KMS-11 (cell line): ENCODE measurements around the gene MS4A5.

Experiments
- H2AFZ ChIP-seq: fragments of 200-600 bp; sonication (generic); 2 replicates; pipeline ENCODE4 v1.6.1; 2016; ENCODE audit warnings: antibody characterized with exemption, mixed run types, low read depth
- H3K27ac ChIP-seq: fragments of 200-600 bp; sonication (generic); 2 replicates; pipeline ENCODE4 v1.6.1; 2016; ENCODE audit warnings: mild to moderate bottlenecking, mixed run types
- H3K27me3 ChIP-seq: fragments of 200-600 bp; sonication (generic); 2 replicates; pipeline ENCODE4 v1.6.1; 2017; ENCODE audit warnings: mild to moderate bottlenecking, low read depth, mixed run types, moderate library complexity; ENCODE audit not compliant: insufficient read depth
- H3K36me3 ChIP-seq: fragments of 200-600 bp; sonication (generic); 2 replicates; pipeline ENCODE4 v1.6.1; 2017; ENCODE audit warnings: mild to moderate bottlenecking, mixed run types; ENCODE audit not compliant: insufficient read depth
- H3K4me1 ChIP-seq: fragments of 200-600 bp; sonication (generic); 2 replicates; pipeline ENCODE4 v1.6.1; 2016; ENCODE audit warnings: mild to moderate bottlenecking, low read depth, mixed run types; ENCODE audit not compliant: poor library complexity, severe bottlenecking
- H3K4me2 ChIP-seq: fragments of 200-600 bp; sonication (generic); 2 replicates; pipeline ENCODE4 v1.7.0; 2016; ENCODE audit warnings: mild to moderate bottlenecking, mixed run types
- H3K4me3 ChIP-seq: fragments of 200-600 bp; sonication (generic); IDR thresholded peaks from 2 replicates; pipeline ENCODE4 v1.6.1; 2017; ENCODE audit warnings: low read depth, low read length, mixed read lengths; ENCODE audit not compliant: insufficient read depth
- H3K79me2 ChIP-seq: fragments of 200-600 bp; sonication (generic); 2 replicates; pipeline ENCODE4 v1.6.1; 2016; ENCODE audit warnings: low read depth, mixed run types; ENCODE audit not compliant: insufficient read depth
- H3K9ac ChIP-seq: fragments of 200-600 bp; sonication (generic); 2 replicates; pipeline ENCODE4 v1.6.1; 2016; ENCODE audit warnings: mild to moderate bottlenecking, mixed run types
- H4K20me1 ChIP-seq: fragments of 200-600 bp; sonication (generic); 2 replicates; pipeline ENCODE4 v1.6.1; 2016; ENCODE audit warnings: mild to moderate bottlenecking, mixed run types; ENCODE audit not compliant: insufficient read depth
- TF ChIP-seq, protein P1 (sequence below): fragments of 200-600 bp; sonication (generic); conservative IDR thresholded peaks from 2 replicates; pipeline ENCODE4 v1.6.1; 2017; ENCODE audit warnings: low read depth, mild to moderate bottlenecking, antibody characterized with exemption, low read length, moderate library complexity, mixed read lengths

Gene MS4A5

DNA sequence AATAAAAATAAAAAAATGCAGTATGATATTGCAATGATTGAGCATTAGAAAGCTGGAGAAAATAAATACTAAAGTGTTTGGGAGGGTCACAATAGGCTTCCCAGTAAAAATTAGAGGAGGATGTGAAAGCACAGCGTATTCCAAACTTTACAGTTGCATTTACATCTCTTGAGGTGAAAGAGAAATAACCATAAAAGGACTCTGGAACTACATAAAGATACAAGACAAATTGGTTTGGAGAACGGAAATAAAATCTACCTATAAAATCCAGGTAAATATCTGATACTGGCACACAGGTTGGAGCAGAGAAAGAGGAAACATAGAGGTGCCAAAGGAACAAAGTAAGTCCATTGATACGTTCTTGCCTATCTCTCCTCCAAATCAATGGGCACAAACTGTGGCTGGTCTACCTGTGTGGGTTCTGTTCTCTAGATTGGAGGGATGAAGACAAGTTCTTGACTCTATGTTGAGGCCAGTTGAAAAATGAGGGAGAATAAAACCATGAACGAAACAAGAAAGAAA lies 63.2 kb downstream of the MS4A5 start, which contains the start of gene MS4A12:
MS4A12 (plus strand) TSS at position 291 of the 522 bp plus-strand sequence. CDS start 4,541 bp downstream, outside the sequence.
- Histone ChIP-seq H2AFZ (no peak within 1 kb of the TSS), H3K4me2 (no peak within 1 kb of the TSS), H3K27ac (no peak within 1 kb of the TSS), H3K27me3 (no peaks in the 10 kb centered on the region), H3K79me2 (no peaks in the 10 kb centered on the region), H3K36me3 (no peaks in the 10 kb centered on the region), H4K20me1 (no peaks in the 10 kb centered on the region), H3K4me1 (no peaks in the 10 kb centered on the region), H3K9ac (no peak within 1 kb of the TSS), H3K4me3 (no peak within 1 kb of the TSS)
- TF ChIP-seq, protein P1, sequence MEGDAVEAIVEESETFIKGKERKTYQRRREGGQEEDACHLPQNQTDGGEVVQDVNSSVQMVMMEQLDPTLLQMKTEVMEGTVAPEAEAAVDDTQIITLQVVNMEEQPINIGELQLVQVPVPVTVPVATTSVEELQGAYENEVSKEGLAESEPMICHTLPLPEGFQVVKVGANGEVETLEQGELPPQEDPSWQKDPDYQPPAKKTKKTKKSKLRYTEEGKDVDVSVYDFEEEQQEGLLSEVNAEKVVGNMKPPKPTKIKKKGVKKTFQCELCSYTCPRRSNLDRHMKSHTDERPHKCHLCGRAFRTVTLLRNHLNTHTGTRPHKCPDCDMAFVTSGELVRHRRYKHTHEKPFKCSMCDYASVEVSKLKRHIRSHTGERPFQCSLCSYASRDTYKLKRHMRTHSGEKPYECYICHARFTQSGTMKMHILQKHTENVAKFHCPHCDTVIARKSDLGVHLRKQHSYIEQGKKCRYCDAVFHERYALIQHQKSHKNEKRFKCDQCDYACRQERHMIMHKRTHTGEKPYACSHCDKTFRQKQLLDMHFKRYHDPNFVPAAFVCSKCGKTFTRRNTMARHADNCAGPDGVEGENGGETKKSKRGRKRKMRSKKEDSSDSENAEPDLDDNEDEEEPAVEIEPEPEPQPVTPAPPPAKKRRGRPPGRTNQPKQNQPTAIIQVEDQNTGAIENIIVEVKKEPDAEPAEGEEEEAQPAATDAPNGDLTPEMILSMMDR, result no peak

DNA sequence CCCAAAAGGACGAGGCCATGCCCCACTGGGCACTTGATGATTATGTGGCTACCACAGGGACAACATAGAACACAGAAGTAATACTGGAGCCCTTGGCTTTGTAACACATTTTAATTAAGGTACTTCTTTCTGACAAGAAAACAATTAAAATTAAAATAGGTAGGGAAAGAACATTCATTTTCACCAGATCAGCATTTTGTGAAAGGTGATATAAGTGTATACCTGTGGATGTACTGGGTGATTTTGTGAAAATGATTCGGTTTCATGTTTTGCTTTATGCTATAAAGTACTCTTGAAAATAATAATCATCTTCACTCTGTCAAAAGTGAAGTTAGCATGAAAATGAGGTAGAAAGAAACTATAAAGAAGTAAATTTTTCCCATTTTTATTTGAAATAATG lies 64.1 kb downstream of the MS4A5 start:
- Histone ChIP-seq H3K27ac (no peak overlapping the region), H3K9ac (no peak overlapping the region), H3K36me3 (no peaks in the 10 kb centered on the region), H3K27me3 (no peaks in the 10 kb centered on the region), H3K79me2 (no peaks in the 10 kb centered on the region), H3K4me2 (no peak overlapping the region), H2AFZ (no peak overlapping the region), H3K4me3 (no peak overlapping the region), H3K4me1 (no peaks in the 10 kb centered on the region), H4K20me1 (no peaks in the 10 kb centered on the region)
- TF ChIP-seq, protein P1, result no peak
